Measurements from ENCODE around the gene NHS.
A peak's percentile ranks its signal among the peaks of the same experiment; 100 is the strongest.

Gene NHS

GRCh38 chrX:17610788-17611187 lies 235.8 kb downstream of the NHS start:
- TF ChIP-seq CTCF (IDR thresholded peaks at IDR 0.05; ENCODE audit: insufficient read depth, low read length) (no peak), POLR2AphosphoS5 (IDR thresholded peaks at IDR 0.05; ENCODE audit: low read depth) (no peak), GABPA (IDR thresholded peaks at IDR 0.05; ENCODE audit: low read depth) (no peak), SPI1 (IDR thresholded peaks at IDR 0.05; ENCODE audit: borderline replicate concordance, low read depth) (no peak)
- TF ChIP-seq, protein P1, sequence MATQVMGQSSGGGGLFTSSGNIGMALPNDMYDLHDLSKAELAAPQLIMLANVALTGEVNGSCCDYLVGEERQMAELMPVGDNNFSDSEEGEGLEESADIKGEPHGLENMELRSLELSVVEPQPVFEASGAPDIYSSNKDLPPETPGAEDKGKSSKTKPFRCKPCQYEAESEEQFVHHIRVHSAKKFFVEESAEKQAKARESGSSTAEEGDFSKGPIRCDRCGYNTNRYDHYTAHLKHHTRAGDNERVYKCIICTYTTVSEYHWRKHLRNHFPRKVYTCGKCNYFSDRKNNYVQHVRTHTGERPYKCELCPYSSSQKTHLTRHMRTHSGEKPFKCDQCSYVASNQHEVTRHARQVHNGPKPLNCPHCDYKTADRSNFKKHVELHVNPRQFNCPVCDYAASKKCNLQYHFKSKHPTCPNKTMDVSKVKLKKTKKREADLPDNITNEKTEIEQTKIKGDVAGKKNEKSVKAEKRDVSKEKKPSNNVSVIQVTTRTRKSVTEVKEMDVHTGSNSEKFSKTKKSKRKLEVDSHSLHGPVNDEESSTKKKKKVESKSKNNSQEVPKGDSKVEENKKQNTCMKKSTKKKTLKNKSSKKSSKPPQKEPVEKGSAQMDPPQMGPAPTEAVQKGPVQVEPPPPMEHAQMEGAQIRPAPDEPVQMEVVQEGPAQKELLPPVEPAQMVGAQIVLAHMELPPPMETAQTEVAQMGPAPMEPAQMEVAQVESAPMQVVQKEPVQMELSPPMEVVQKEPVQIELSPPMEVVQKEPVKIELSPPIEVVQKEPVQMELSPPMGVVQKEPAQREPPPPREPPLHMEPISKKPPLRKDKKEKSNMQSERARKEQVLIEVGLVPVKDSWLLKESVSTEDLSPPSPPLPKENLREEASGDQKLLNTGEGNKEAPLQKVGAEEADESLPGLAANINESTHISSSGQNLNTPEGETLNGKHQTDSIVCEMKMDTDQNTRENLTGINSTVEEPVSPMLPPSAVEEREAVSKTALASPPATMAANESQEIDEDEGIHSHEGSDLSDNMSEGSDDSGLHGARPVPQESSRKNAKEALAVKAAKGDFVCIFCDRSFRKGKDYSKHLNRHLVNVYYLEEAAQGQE (IDR thresholded peaks at IDR 0.05; ENCODE audit: insufficient replicate concordance, low read depth) = no peak
- Histone ChIP-seq H3K27me3 (ENCODE audit: insufficient read depth, poor library complexity, severe bottlenecking) (no peaks in the 10 kb centered on the region), H3K27ac (replicated peaks) (no peak overlapping the region), H3K4me3 (replicated peaks; ENCODE audit: insufficient read depth, low read length) (no peak overlapping the region)
- DNase-seq (ENCODE audit: low read depth in 1 of 2, low spot score in 1 of 2) = no peak

- Histone ChIP-seq H3K27me3 (ENCODE audit: insufficient read depth, poor library complexity, severe bottlenecking) (no peaks in the 10 kb centered on the region), H3K27ac (replicated peaks) (no peak overlapping the region), H3K4me3 (replicated peaks; ENCODE audit: insufficient read depth, low read length) (no peak overlapping the region)
- peak in 1 of 2 experiments; percentile 6 for DNase-seq (ENCODE audit: low read depth in 1 of 2, low spot score in 1 of 2)
- TF ChIP-seq POLR2AphosphoS5 (IDR thresholded peaks at IDR 0.05; ENCODE audit: low read depth) (no peak), CTCF (IDR thresholded peaks at IDR 0.05; ENCODE audit: insufficient read depth, low read length) (no peak), GABPA (IDR thresholded peaks at IDR 0.05; ENCODE audit: low read depth) (no peak), SPI1 (IDR thresholded peaks at IDR 0.05; ENCODE audit: borderline replicate concordance, low read depth) (no peak)
- TF ChIP-seq, protein P1 (IDR thresholded peaks at IDR 0.05; ENCODE audit: insufficient replicate concordance, low read depth) = no peak
These were observed 239.1 kb downstream of the NHS start for GRCh38 chrX:17613979-17614588.

DNA sequence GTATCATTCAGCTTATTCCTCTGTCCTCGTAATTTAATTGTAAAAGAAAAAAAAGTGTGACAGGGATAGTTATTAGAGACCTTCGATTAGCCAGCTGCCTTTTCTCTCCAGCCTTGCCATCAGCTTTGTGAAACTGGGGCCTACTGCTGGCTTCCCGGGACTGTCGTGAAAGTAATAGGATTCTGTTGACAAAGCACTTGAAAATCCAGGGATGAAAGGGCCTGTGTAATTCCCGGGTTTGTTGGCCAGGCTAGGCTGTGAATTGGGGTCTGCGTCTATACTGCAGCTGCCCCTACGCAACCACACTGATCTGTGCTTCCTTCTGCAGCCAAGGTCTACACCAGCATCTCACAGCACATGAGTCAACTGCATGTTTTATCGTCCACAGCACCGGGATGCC lies 241.9 kb downstream of the NHS start:
- no peaks in the 10 kb centered on the region for H3K27me3 ChIP-seq (ENCODE audit: insufficient read depth, poor library complexity, severe bottlenecking)
- no peak for TF ChIP-seq GABPA (IDR thresholded peaks at IDR 0.05; ENCODE audit: low read depth)
- TF ChIP-seq POLR2AphosphoS5 (IDR thresholded peaks at IDR 0.05; ENCODE audit: low read depth) = no peak
- TF ChIP-seq, protein P1 (IDR thresholded peaks at IDR 0.05; ENCODE audit: insufficient replicate concordance, low read depth) = no peak
- TF ChIP-seq SPI1 (IDR thresholded peaks at IDR 0.05; ENCODE audit: borderline replicate concordance, low read depth) = no peak
- H3K4me3 ChIP-seq (replicated peaks; ENCODE audit: insufficient read depth, low read length) = no peak overlapping the region
- DNase-seq (ENCODE audit: low read depth in 1 of 2, low spot score in 1 of 2) = no peak
- H3K27ac ChIP-seq (replicated peaks) = no peak overlapping the region
